WTC11 (cell line): Measurements from ENCODE around the gene SPNS1. TPM values are rescaled to one million over a fixed set of nuclear protein-coding genes. Genes with fewer than 3 reads are reported as not detected.

Experiments used
- ATAC-seq: fragments of 200-7000 bp; cut with Tn5 transposase; 2 replicates; pipeline ENCODE4 v1.10.0; 2021; ENCODE audit warnings: mild to moderate bottlenecking, moderate library complexity
- CTCF ChIA-PET: fragments of 300-600 bp; sonication (Branson Sonifier 250); formaldehyde crosslinking; loops from one replicate; lab custom pipeline; 2021; ENCODE audit warnings: antibody characterized with exemption; lab: Charles Lee
- POLR2A ChIA-PET: fragments of 350-600 bp; sonication (Branson Sonifier 250); formaldehyde crosslinking; loops from one replicate; lab custom pipeline; 2021; ENCODE audit warnings: antibody characterized with exemption; lab: Charles Lee
- DNase-seq: peaks from one replicate; pipeline ENCODE4 v3.0.0; 2021; ENCODE audit warnings: low spot score
- H3K27ac Mint-ChIP-seq: 2 replicates; pipeline ENCODE4 v1.8.0; 2021; ENCODE audit warnings: mixed read lengths
- H3K27me3 Mint-ChIP-seq: 2 replicates; pipeline ENCODE4 v1.8.0; 2021; ENCODE audit warnings: low read depth, mild to moderate bottlenecking, moderate library complexity, mixed read lengths
- H3K36me3 Mint-ChIP-seq: 2 replicates; pipeline ENCODE4 v1.8.0; 2021; ENCODE audit warnings: mixed read lengths
- H3K4me1 Mint-ChIP-seq: 2 replicates; pipeline ENCODE4 v1.8.0; 2022; ENCODE audit warnings: mixed read lengths
- H3K4me3 Mint-ChIP-seq: 2 replicates; pipeline ENCODE4 v1.8.0; 2021; ENCODE audit warnings: mild to moderate bottlenecking, moderate library complexity, mixed read lengths
- H3K9me3 Mint-ChIP-seq: 2 replicates; pipeline ENCODE4 v1.8.0; 2021; ENCODE audit warnings: mixed read lengths
- EMX1 ChIP-seq: fragments of 250-450 bp; sonication (Bioruptor Pico); IDR thresholded peaks from 2 replicates; pipeline ENCODE4 v1.8.0; 2021; ENCODE audit warnings: mild to moderate bottlenecking
- ETV6 ChIP-seq: sonication (generic); formaldehyde crosslinking; IDR thresholded peaks from 2 replicates; pipeline ENCODE4 v1.8.1; 2022; ENCODE audit warnings: mild to moderate bottlenecking, missing genetic modification reagents
- FOXP1 ChIP-seq: sonication (generic); formaldehyde crosslinking; IDR thresholded peaks from 2 replicates; pipeline ENCODE4 v1.8.0; 2022; ENCODE audit warnings: missing genetic modification reagents, mild to moderate bottlenecking, moderate library complexity, borderline replicate concordance
- HMGA2 ChIP-seq: fragments of 250-450 bp; sonication (Bioruptor Pico); IDR thresholded peaks from 2 replicates; pipeline ENCODE4 v1.4.0; 2021; ENCODE audit warnings: mild to moderate bottlenecking, moderate library complexity
- MYBL2 ChIP-seq: sonication (generic); formaldehyde crosslinking; IDR thresholded peaks from 2 replicates; pipeline ENCODE4 v1.8.1; 2023; ENCODE audit warnings: mild to moderate bottlenecking, moderate library complexity, missing genetic modification reagents
- TEAD1 ChIP-seq: sonication (generic); formaldehyde crosslinking; IDR thresholded peaks from 2 replicates; pipeline ENCODE4 v1.8.0; 2022; ENCODE audit warnings: mild to moderate bottlenecking, missing genetic modification reagents
- ZNF317 ChIP-seq: sonication (generic); formaldehyde crosslinking; IDR thresholded peaks from 2 replicates; pipeline ENCODE4 v1.8.1; 2023; ENCODE audit warnings: low read depth, mild to moderate bottlenecking, moderate library complexity, missing genetic modification reagents, borderline replicate concordance
- ZNF416 ChIP-seq: fragments of 250-450 bp; sonication (Bioruptor Pico); IDR thresholded peaks from 2 replicates; pipeline ENCODE4 v1.9.0; 2021; ENCODE audit warnings: mild to moderate bottlenecking, inconsistent platforms
- total RNA-seq: library from RNA; stranded (reverse); gene quantifications from 3 replicates; pipeline ENCODE4 v1.2.3, GENCODE V29; 2021
- TF ChIP-seq, protein P1 (sequence below): sonication (generic); formaldehyde crosslinking; IDR thresholded peaks from 2 replicates; pipeline ENCODE4 v1.8.1; 2022; ENCODE audit warnings: mild to moderate bottlenecking, moderate library complexity, missing genetic modification reagents
- TF ChIP-seq, protein P2 (sequence below): sonication (generic); formaldehyde crosslinking; conservative IDR thresholded peaks from 2 replicates; pipeline ENCODE4 v1.8.1; 2022; ENCODE audit warnings: mild to moderate bottlenecking, missing genetic modification reagents
- TF ChIP-seq, protein P3 (sequence below): sonication (generic); formaldehyde crosslinking; IDR thresholded peaks from 2 replicates; pipeline ENCODE4 v1.8.0; 2023; ENCODE audit warnings: mild to moderate bottlenecking, missing genetic modification reagents
- TF ChIP-seq, protein P4 (sequence below): fragments of 250-450 bp; sonication (Bioruptor Pico); conservative IDR thresholded peaks from 2 replicates; pipeline ENCODE4 v1.9.0; 2021; ENCODE audit warnings: mild to moderate bottlenecking
- TF ChIP-seq, protein P5 (sequence below): fragments of 250-450 bp; sonication (Bioruptor Pico); IDR thresholded peaks from 2 replicates; pipeline ENCODE4 v1.9.0; 2021; ENCODE audit warnings: moderate library complexity, mild to moderate bottlenecking, inconsistent platforms, borderline replicate concordance
- TF ChIP-seq, protein P6 (sequence below): fragments of 250-450 bp; sonication (Bioruptor Pico); IDR thresholded peaks from 2 replicates; pipeline ENCODE4 v2.1.2; 2022; ENCODE audit warnings: mild to moderate bottlenecking, moderate library complexity
- TF ChIP-seq, protein P7 (sequence below): sonication (generic); formaldehyde crosslinking; IDR thresholded peaks from 2 replicates; pipeline ENCODE4 v1.8.0; 2022; ENCODE audit warnings: mild to moderate bottlenecking, missing genetic modification reagents
- TF ChIP-seq, protein P8 (sequence below): fragments of 250-450 bp; sonication (Bioruptor Pico); IDR thresholded peaks from 2 replicates; pipeline ENCODE4 v1.9.0; 2021; ENCODE audit warnings: mild to moderate bottlenecking

The SPNS1 gene
- total RNA-seq, 1 experiment from 2014 or later: 64.4 TPM

DNA sequence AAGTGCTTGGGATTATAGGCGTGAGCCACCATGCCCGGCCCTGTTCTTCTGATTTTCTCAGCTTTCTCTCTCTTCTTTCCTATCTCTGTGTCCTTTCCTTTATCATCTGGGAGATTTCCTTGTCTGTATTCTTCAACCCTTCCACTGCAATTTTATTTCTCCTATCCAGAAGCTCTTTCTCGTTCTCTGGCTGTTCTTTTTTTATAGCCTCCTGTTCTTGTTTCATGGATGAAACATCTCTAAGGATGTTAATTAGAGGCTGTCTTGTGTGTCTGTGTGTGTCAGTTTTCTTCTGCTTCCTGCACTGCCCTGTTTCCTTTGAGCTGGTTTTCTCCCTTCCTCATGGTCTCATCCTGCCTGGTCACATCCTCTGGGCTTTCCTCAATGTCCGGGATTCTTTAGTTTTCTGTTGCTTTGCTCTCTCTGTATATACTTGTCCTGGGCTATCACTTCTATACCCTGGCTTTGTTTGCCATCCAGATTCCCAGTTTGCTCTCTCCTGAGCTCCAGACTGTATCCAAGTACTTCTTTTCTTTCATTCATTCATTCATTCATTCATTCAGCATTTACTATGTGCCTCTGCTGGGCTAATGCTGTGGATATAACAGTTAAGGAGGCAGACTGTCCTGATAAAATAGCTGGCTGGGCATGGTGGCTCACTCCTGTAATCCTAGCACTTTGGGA, 12.7 kb downstream of the SPNS1 start:
- DNase-seq (no peak), ATAC-seq (no peak)
- Mint-ChIP-seq H3K4me3 (no peak overlapping the region), H3K4me1 (no peaks in the 10 kb centered on the region), H3K9me3 (peaks cover 7% of the 10 kb centered on the region), H3K27ac (no peak overlapping the region), H3K27me3 (no peaks in the 10 kb centered on the region), H3K36me3 (peaks cover 17% of the 10 kb centered on the region)
- TF ChIP-seq HMGA2 (CRISPR knock-in tag): no peak
- no peak for TF ChIP-seq TEAD1 (CRISPR knock-in tag)
- TF ChIP-seq, protein P1, sequence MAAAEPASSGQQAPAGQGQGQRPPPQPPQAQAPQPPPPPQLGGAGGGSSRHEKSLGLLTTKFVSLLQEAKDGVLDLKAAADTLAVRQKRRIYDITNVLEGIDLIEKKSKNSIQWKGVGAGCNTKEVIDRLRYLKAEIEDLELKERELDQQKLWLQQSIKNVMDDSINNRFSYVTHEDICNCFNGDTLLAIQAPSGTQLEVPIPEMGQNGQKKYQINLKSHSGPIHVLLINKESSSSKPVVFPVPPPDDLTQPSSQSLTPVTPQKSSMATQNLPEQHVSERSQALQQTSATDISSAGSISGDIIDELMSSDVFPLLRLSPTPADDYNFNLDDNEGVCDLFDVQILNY: no peak
- TF ChIP-seq ETV6: no peak
- TF ChIP-seq, protein P2, sequence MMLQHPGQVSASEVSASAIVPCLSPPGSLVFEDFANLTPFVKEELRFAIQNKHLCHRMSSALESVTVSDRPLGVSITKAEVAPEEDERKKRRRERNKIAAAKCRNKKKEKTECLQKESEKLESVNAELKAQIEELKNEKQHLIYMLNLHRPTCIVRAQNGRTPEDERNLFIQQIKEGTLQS (CRISPR knock-in tag): no peak
- TF ChIP-seq, protein P3, sequence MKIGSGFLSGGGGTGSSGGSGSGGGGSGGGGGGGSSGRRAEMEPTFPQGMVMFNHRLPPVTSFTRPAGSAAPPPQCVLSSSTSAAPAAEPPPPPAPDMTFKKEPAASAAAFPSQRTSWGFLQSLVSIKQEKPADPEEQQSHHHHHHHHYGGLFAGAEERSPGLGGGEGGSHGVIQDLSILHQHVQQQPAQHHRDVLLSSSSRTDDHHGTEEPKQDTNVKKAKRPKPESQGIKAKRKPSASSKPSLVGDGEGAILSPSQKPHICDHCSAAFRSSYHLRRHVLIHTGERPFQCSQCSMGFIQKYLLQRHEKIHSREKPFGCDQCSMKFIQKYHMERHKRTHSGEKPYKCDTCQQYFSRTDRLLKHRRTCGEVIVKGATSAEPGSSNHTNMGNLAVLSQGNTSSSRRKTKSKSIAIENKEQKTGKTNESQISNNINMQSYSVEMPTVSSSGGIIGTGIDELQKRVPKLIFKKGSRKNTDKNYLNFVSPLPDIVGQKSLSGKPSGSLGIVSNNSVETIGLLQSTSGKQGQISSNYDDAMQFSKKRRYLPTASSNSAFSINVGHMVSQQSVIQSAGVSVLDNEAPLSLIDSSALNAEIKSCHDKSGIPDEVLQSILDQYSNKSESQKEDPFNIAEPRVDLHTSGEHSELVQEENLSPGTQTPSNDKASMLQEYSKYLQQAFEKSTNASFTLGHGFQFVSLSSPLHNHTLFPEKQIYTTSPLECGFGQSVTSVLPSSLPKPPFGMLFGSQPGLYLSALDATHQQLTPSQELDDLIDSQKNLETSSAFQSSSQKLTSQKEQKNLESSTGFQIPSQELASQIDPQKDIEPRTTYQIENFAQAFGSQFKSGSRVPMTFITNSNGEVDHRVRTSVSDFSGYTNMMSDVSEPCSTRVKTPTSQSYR (CRISPR knock-in tag): no peak
- TF ChIP-seq, protein P4, sequence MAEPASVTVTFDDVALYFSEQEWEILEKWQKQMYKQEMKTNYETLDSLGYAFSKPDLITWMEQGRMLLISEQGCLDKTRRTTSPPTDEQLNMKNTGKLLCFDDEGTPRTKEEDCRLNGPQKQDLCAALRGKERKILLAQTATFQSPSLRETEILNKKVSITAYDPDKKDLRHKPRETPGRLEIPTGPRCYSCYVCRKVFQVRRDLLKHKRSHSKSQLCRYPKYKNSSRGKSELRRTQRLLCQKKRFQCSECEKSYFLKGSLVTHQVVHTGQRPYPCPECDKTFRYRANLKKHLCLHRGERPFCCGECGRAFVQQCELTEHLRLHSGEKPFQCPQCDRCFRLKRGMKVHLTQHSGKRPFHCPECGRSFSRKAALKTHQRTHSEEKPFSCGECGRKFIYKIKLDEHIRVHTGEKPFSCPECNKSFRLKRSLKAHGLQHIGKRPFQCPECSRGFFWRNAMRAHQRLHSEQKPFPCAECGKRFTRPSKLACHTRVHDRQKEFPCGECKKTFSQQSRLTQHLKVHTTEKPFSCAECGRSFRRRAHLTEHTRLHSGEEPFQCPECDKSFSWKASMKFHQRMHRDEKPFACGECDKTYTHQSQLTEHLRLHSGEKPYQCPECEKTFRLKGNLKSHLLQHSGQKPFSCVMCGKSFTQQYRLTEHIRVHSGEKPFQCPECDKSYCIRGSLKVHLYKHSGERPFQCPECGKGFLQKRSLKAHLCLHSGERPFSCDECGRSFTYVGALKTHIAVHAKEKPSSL: no peak
- no peak for TF ChIP-seq ZNF416 (CRISPR knock-in tag)
- TF ChIP-seq FOXP1 (CRISPR knock-in tag): no peak
- TF ChIP-seq, protein P5, sequence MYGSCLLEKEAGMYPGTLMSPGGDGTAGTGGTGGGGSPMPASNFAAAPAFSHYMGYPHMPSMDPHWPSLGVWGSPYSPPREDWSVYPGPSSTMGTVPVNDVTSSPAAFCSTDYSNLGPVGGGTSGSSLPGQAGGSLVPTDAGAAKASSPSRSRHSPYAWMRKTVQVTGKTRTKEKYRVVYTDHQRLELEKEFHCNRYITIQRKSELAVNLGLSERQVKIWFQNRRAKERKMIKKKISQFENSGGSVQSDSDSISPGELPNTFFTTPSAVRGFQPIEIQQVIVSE: no peak
- TF ChIP-seq, protein P6, sequence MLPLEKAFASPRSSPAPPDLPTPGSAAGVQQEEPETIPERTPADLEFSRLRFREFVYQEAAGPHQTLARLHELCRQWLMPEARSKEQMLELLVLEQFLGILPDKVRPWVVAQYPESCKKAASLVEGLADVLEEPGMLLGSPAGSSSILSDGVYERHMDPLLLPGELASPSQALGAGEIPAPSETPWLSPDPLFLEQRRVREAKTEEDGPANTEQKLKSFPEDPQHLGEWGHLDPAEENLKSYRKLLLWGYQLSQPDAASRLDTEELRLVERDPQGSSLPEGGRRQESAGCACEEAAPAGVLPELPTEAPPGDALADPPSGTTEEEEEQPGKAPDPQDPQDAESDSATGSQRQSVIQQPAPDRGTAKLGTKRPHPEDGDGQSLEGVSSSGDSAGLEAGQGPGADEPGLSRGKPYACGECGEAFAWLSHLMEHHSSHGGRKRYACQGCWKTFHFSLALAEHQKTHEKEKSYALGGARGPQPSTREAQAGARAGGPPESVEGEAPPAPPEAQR (CRISPR knock-in tag): no peak
- TF ChIP-seq, protein P7, sequence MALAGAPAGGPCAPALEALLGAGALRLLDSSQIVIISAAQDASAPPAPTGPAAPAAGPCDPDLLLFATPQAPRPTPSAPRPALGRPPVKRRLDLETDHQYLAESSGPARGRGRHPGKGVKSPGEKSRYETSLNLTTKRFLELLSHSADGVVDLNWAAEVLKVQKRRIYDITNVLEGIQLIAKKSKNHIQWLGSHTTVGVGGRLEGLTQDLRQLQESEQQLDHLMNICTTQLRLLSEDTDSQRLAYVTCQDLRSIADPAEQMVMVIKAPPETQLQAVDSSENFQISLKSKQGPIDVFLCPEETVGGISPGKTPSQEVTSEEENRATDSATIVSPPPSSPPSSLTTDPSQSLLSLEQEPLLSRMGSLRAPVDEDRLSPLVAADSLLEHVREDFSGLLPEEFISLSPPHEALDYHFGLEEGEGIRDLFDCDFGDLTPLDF (CRISPR knock-in tag): no peak
- no peak for TF ChIP-seq EMX1 (CRISPR knock-in tag)
- TF ChIP-seq ZNF317 (CRISPR knock-in tag): no peak
- TF ChIP-seq, protein P8, sequence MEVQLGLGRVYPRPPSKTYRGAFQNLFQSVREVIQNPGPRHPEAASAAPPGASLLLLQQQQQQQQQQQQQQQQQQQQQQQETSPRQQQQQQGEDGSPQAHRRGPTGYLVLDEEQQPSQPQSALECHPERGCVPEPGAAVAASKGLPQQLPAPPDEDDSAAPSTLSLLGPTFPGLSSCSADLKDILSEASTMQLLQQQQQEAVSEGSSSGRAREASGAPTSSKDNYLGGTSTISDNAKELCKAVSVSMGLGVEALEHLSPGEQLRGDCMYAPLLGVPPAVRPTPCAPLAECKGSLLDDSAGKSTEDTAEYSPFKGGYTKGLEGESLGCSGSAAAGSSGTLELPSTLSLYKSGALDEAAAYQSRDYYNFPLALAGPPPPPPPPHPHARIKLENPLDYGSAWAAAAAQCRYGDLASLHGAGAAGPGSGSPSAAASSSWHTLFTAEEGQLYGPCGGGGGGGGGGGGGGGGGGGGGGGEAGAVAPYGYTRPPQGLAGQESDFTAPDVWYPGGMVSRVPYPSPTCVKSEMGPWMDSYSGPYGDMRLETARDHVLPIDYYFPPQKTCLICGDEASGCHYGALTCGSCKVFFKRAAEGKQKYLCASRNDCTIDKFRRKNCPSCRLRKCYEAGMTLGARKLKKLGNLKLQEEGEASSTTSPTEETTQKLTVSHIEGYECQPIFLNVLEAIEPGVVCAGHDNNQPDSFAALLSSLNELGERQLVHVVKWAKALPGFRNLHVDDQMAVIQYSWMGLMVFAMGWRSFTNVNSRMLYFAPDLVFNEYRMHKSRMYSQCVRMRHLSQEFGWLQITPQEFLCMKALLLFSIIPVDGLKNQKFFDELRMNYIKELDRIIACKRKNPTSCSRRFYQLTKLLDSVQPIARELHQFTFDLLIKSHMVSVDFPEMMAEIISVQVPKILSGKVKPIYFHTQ (CRISPR knock-in tag): no peak
- TF ChIP-seq MYBL2: no peak
- ChIA-PET POLR2A (no interaction called here), CTCF (interaction anchor here (1.5 kb wide), 1 partner anchor 10 kb away, joined by 7 read pairs; no protein-coding TSS in a partner anchor)
